ENCODE results near the gene SEPTIN5. TPM values are rescaled to one million over a fixed set of nuclear protein-coding genes. Genes with fewer than 3 reads are reported as not detected.

SEPTIN5 gene
- total and polyA plus RNA-seq, 12 donors = 3.7 to 73.4 (median 14.9) TPM

GRCh38 chr22:19722178-19722981, 8.1 kb downstream of the SEPTIN5 start:
- Histone ChIP-seq H3K27ac (no peak overlapping the region), H3K4me3 (no peak overlapping the region), H3K27me3 (no peaks in the 10 kb centered on the region), H3K4me1 (replicated peaks in 1 of 2) (peaks cover 5 to 7% of the 10 kb centered on the region in 2 donors), H3K36me3 (replicated peaks in 1 of 2) (no peaks in the 10 kb centered on the region), H3K9me3 (replicated peaks in 1 of 3) (no peaks in the 10 kb centered on the region)
- DNase-seq = no peak
- TF ChIP-seq POLR2A (IDR thresholded peaks at IDR 0.05) = no peak
- TF ChIP-seq CTCF (IDR thresholded peaks at IDR 0.05) = no peak
- 80 to 93% (median 88%) methylated on average over 34 to 60 of the region's 60 CpGs for WGBS, 4 donors
- intact Hi-C loops (cut with DNase I) = no loop called here

DNA sequence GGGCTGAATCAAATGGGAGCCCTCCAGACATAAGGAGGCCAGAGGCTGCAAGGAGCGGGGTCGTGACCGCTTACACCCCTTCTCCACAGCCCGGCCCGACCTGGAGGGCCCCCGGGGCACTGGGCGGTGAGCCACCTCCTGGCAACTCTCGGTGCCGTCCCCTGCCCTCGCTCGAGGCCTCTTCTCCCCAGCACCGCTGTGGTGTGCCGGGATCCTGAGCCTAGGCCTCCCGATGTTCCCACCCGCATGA, 8.6 kb downstream of the SEPTIN5 start:
- H3K27ac ChIP-seq = no peak overlapping the region
- no peaks in the 10 kb centered on the region for H3K27me3 ChIP-seq
- DNase-seq = no peak
- no peaks in the 10 kb centered on the region for H3K36me3 ChIP-seq (replicated peaks in 1 of 2)
- no peaks in the 10 kb centered on the region for H3K9me3 ChIP-seq (replicated peaks in 1 of 3)
- 70 to 87% (median 78%) methylated on average over 11 to 15 of the region's 15 CpGs for WGBS, 4 donors
- no peak overlapping the region for H3K4me3 ChIP-seq
- intact Hi-C loops (cut with DNase I) = no loop called here
- H3K4me1 ChIP-seq (replicated peaks in 1 of 2) = peaks cover 0 to 7% of the 10 kb centered on the region in 2 donors
- TF ChIP-seq CTCF (IDR thresholded peaks at IDR 0.05) (no peak), POLR2A (IDR thresholded peaks at IDR 0.05) (no peak)

DNA sequence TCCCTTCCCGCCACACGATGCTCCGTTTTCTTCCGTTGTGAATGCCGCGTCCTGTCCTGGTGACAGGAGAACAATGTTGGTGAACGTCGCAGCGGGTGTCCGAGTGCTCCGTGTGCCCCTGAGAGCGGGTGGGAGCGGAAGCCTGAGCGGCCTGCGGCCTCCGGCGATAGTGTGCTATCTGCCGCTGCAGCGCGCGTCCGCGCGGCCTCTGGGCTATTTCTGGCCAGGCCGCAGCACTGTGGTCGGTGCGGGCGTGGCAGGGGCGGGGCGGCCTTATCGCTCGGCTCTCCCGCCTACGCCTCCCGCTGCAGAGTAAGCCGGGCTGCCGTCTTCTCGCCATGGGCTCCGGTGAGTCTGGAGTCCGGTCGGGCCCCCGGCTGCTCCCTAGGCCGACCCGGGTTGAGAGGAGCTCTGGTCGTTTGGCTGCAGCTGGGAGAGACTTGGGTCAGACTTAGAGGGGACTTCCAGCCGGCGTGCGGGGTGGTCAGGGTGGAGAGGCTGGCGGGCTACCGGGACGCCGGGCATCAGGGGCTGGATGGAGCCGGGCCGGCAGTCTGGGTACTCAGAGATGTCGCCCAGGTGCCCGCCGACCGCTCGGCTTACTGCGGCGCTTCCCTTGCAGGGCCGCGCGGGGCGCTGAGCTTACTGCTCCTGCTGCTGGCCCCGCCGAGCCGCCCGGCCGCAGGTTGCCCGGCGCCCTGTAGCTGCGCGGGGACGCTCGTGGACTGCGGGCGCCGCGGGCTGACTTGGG, 9.1 kb downstream of the SEPTIN5 start, which contains the start of gene GP1BB:
Gene GP1BB, plus strand, starts transcription at position 308 of the 751 bp plus-strand sequence. Its CDS starts 31 bp downstream, at position 339.
- Histone ChIP-seq H3K36me3 (replicated peaks in 1 of 2) (no peaks in the 10 kb centered on the region), H3K9me3 (replicated peaks in 1 of 3) (no peaks in the 10 kb centered on the region), H3K4me1 (replicated peaks in 1 of 2) (peaks cover 0 to 7% of the 10 kb centered on the region in 2 donors), H3K4me3 (no peak within 1 kb of the TSS), H3K27ac (no peak within 1 kb of the TSS), H3K27me3 (no peaks in the 10 kb centered on the region)
- WGBS, 4 donors = 61 to 80% (median 69%) methylated on average over 28 to 80 of the region's 80 CpGs
- no peak for DNase-seq
- TF ChIP-seq POLR2A (IDR thresholded peaks at IDR 0.05) (no peak), CTCF (IDR thresholded peaks at IDR 0.05) (no peak)
- intact Hi-C loops (cut with DNase I) = no loop called here

- TF ChIP-seq CTCF (IDR thresholded peaks at IDR 0.05) = no peak
- no peak for TF ChIP-seq POLR2A (IDR thresholded peaks at IDR 0.05)
- Histone ChIP-seq H3K9me3 (replicated peaks in 1 of 3) (no peaks in the 10 kb centered on the region), H3K36me3 (replicated peaks in 1 of 2) (no peaks in the 10 kb centered on the region), H3K27ac (no peak overlapping the region), H3K4me1 (replicated peaks in 1 of 2) (no peaks in the 10 kb centered on the region), H3K4me3 (no peak overlapping the region), H3K27me3 (no peaks in the 10 kb centered on the region)
- DNase-seq = no peak
- intact Hi-C loops (cut with DNase I) = no loop called here
- WGBS, 4 donors = 54 to 84% (median 59%) methylated on average over 22 to 89 of the region's 89 CpGs
Observed at GRCh38 chr22:19723983-19724827, 9.9 kb downstream of the SEPTIN5 start.
